A549 treated with Hydrocortisone at 1 μM for 4 hours (cell line): Measurements from ENCODE around the gene KRTAP9-4. TPM values are rescaled to one million over a fixed set of nuclear protein-coding genes. Genes with fewer than 3 reads are reported as not detected.

Source experiments
- total RNA-seq: library from RNA; stranded (reverse); fragments of 200-300 nt; extraction: Qiagen RNA extraction; gene quantifications from 5 replicates; pipeline ENCODE4 v1.2.3, GENCODE V29; 2022

The KRTAP9-4 gene
- total RNA-seq = not detected in 5 replicates

GRCh38 chr17:41249637-41250240 lies at the start of gene KRTAP9-4:
TSS of gene KRTAP9-4 (plus strand) at chr17:41249687. CDS start at chr17:41249721, 34 bp downstream.

GRCh38 chr17:41226598-41227095 lies 22.8 kb upstream of the KRTAP9-4 start, which contains the start of gene KRTAP9-2:
TSS of gene KRTAP9-2 (plus strand) at chr17:41226648. CDS start at chr17:41226655, 7 bp downstream.

GRCh38 chr17:41232399-41233105 lies 16.9 kb upstream of the KRTAP9-4 start, which contains the start of gene KRTAP9-3:
TSS of gene KRTAP9-3 (plus strand) at chr17:41232449. CDS start at chr17:41232502, 53 bp downstream.

GRCh38 chr17:41237949-41238437 lies 11.5 kb upstream of the KRTAP9-4 start, which contains the start of gene KRTAP9-8:
TSS of gene KRTAP9-8 (plus strand) at chr17:41237999. CDS start at chr17:41238052, 53 bp downstream.

GRCh38 chr17:41255381-41256290 lies 6.1 kb downstream of the KRTAP9-4 start, which contains the start of gene KRTAP9-9:
TSS of gene KRTAP9-9 (plus strand) at chr17:41255384.

GRCh38 chr17:41265078-41265477 lies 15.6 kb downstream of the KRTAP9-4 start, which contains the start of gene KRTAP9-6:
TSS of gene KRTAP9-6 (plus strand) at chr17:41265378. CDS start at chr17:41265378, 0 bp downstream.

GRCh38 chr17:41275648-41276190 lies 26.2 kb downstream of the KRTAP9-4 start, which contains the start of gene KRTAP9-7:
TSS of gene KRTAP9-7 (plus strand) at chr17:41275698. CDS start at chr17:41275698, 0 bp downstream.

Other genes with a start within 250 kb of the KRTAP9-4 start
- 0.26 to 0.44 TPM (median 0.29 TPM) in 5 replicates for gene KRTAP3-2, start 249.8 kb upstream of the KRTAP9-4 start, total RNA-seq
- 0.24 TPM in 1 of 5 replicates, not detected in the others for gene KRTAP3-1, start 240.6 kb upstream of the KRTAP9-4 start, total RNA-seq
- not detected in 5 replicates for gene KRTAP1-5, start 222.5 kb upstream of the KRTAP9-4 start, total RNA-seq
- gene KRTAP1-4, start 219.5 kb upstream of the KRTAP9-4 start, total RNA-seq = not detected in 5 replicates
- gene KRTAP1-3, start 214.8 kb upstream of the KRTAP9-4 start, total RNA-seq = not detected in 5 replicates
- not detected in 5 replicates for gene KRTAP1-1, start 208.2 kb upstream of the KRTAP9-4 start, total RNA-seq
- gene KRTAP2-1, start 202.4 kb upstream of the KRTAP9-4 start, total RNA-seq = not detected in 5 replicates
- gene KRTAP2-2, start 194.5 kb upstream of the KRTAP9-4 start, total RNA-seq = not detected in 5 replicates
- 0.20 to 0.22 TPM in 2 of 5 replicates, not detected in the others for gene KRTAP2-3, start 189.6 kb upstream of the KRTAP9-4 start, total RNA-seq
- gene KRTAP2-4, start 183.8 kb upstream of the KRTAP9-4 start, total RNA-seq = not detected in 5 replicates
- gene KRTAP4-7, start 165.5 kb upstream of the KRTAP9-4 start, total RNA-seq = not detected in 5 replicates
- gene KRTAP4-8, start 151.5 kb upstream of the KRTAP9-4 start, total RNA-seq = not detected in 5 replicates
- gene KRTAP4-16, start 147.5 kb upstream of the KRTAP9-4 start, total RNA-seq = not detected in 5 replicates
- not detected in 5 replicates for gene KRTAP4-9, start 144.3 kb upstream of the KRTAP9-4 start, total RNA-seq
- not detected in 5 replicates for gene KRTAP4-11, start 131.3 kb upstream of the KRTAP9-4 start, total RNA-seq
- not detected in 5 replicates for gene KRTAP4-12, start 125.5 kb upstream of the KRTAP9-4 start, total RNA-seq
- gene KRTAP4-6, start 109.1 kb upstream of the KRTAP9-4 start, total RNA-seq = not detected in 5 replicates
- gene KRTAP4-5, start 99.9 kb upstream of the KRTAP9-4 start, total RNA-seq = not detected in 5 replicates
- gene KRTAP4-4, start 88.9 kb upstream of the KRTAP9-4 start, total RNA-seq = not detected in 5 replicates
- not detected in 5 replicates for gene KRTAP4-3, start 81.5 kb upstream of the KRTAP9-4 start, total RNA-seq
- gene KRTAP4-2, start 71.5 kb upstream of the KRTAP9-4 start, total RNA-seq = not detected in 5 replicates
- 0.10 to 0.29 TPM (median 0.16 TPM) in 3 of 5 replicates, not detected in the others for gene KRTAP4-1, start 64.8 kb upstream of the KRTAP9-4 start, total RNA-seq
- gene KRTAP9-1, start 59.8 kb upstream of the KRTAP9-4 start, total RNA-seq = not detected in 5 replicates
- not detected in 5 replicates for gene KRTAP9-2, start 23.0 kb upstream of the KRTAP9-4 start, total RNA-seq
- not detected in 5 replicates for gene KRTAP9-3, start 17.2 kb upstream of the KRTAP9-4 start, total RNA-seq
- not detected in 5 replicates for gene KRTAP9-8, start 11.7 kb upstream of the KRTAP9-4 start, total RNA-seq
- not detected in 5 replicates for gene KRTAP9-9, start 5.7 kb downstream of the KRTAP9-4 start, total RNA-seq
- gene KRTAP9-6, start 15.7 kb downstream of the KRTAP9-4 start, total RNA-seq = not detected in 5 replicates
- gene KRTAP9-7, start 26.0 kb downstream of the KRTAP9-4 start, total RNA-seq = not detected in 5 replicates
- not detected in 5 replicates for gene KRTAP29-1, start 53.2 kb downstream of the KRTAP9-4 start, total RNA-seq
- not detected in 5 replicates for gene KRTAP16-1, start 59.6 kb downstream of the KRTAP9-4 start, total RNA-seq
- gene KRTAP17-1, start 66.0 kb downstream of the KRTAP9-4 start, total RNA-seq = not detected in 5 replicates
- gene KRT33A, start 101.1 kb downstream of the KRTAP9-4 start, total RNA-seq = not detected in 5 replicates
- not detected in 5 replicates for gene KRT33B, start 120.1 kb downstream of the KRTAP9-4 start, total RNA-seq
- gene KRT34, start 132.6 kb downstream of the KRTAP9-4 start, total RNA-seq = 0.22 to 0.52 TPM (median 0.46 TPM) in 5 replicates
- not detected in 5 replicates for gene KRT31, start 147.9 kb downstream of the KRTAP9-4 start, total RNA-seq
- gene KRT37, start 174.9 kb downstream of the KRTAP9-4 start, total RNA-seq = not detected in 5 replicates
- gene KRT38, start 191.3 kb downstream of the KRTAP9-4 start, total RNA-seq = not detected in 5 replicates
- gene KRT32, start 217.7 kb downstream of the KRTAP9-4 start, total RNA-seq = 0.05 to 0.07 TPM (median 0.06 TPM) in 3 of 5 replicates, not detected in the others
- gene KRT35, start 231.5 kb downstream of the KRTAP9-4 start, total RNA-seq = not detected in 5 replicates
- gene KRT36, start 240.2 kb downstream of the KRTAP9-4 start, total RNA-seq = not detected in 5 replicates